ENCODE data around the gene PCNX2. TPM values are rescaled to one million over a fixed set of nuclear protein-coding genes. Genes with fewer than 3 reads are reported as not detected.
"Not testable (repeated sequence)": the region's sequence is repeated elsewhere in the genome, so short reads cannot be mapped to it uniquely, and the experiment has no call there.

Gene PCNX2
- total RNA-seq, 1 donor from 2014 or later = 23.5 TPM

DNA sequence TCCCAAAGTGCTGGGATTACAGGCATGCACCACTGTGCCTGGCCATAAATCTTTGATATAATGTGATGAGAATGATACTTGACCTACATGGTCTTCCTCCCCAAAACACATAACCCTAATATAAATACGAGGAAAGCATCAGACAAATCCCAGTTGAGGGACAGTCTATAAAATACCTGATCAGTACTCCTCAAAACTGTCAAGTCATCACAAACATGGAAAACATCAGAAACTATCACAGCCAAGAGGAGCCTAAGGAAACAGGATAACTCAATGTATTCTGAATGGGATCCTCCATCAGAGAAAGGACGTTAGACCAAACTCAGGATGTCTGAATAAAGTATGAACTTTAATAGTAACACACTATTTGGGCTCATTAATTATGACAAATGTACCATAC is 172.7 kb downstream of the PCNX2 start:
- no peaks in the 10 kb centered on the region for H3K36me3 ChIP-seq (ENCODE audit: control insufficient read depth in 3 of 3, insufficient read depth in 3 of 3, low read length in 3 of 3)
- no peak overlapping the region for H3K9ac ChIP-seq (ENCODE audit: low read depth in 1 of 3, low read length in 3 of 3)
- H3K9me3 ChIP-seq (ENCODE audit: control insufficient read depth in 3 of 3, low read length in 3 of 3) = no peaks in the 10 kb centered on the region
- H3K4me3 ChIP-seq (ENCODE audit: low read length in 3 of 3) = no peak overlapping the region
- H3K4me1 ChIP-seq (ENCODE audit: control insufficient read depth in 3 of 3, insufficient read depth in 3 of 3, low read length in 3 of 3) = no peaks in the 10 kb centered on the region
- H3K27me3 ChIP-seq (ENCODE audit: control insufficient read depth in 3 of 3, insufficient read depth in 3 of 3, low read length in 3 of 3) = no peaks in the 10 kb centered on the region
- H3K27ac ChIP-seq (ENCODE audit: low read depth, low read length) = no peak overlapping the region

DNA sequence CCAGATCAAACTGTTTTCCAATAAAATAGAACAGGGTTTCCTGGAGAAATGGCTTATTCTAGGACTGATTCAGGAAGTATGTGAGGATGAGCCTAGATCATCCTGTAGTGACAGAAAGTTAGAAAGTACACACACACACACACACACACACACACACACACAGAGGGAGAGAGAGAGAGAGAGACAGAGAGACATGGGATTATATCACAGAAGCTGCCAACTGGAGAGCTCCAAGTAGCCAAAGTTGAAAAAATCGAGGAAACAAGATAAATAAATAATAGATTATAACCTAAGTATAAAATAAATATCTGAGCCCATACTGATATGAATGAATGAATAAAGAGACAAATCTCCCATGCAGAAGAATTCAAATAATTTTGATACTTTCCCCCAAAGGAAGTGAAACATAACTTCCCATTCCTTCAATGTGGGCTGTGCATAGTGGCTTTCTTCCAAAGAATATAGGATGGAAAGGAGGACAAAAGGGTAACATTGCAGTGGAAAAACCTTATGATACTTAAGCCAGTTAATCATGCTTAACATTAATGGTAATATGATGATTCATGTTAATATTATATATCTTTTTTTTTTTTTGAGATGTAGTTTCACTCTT is 173.5 kb downstream of the PCNX2 start:
- Histone ChIP-seq H3K36me3 (ENCODE audit: control insufficient read depth in 3 of 3, insufficient read depth in 3 of 3, low read length in 3 of 3) (no peaks in the 10 kb centered on the region), H3K4me3 (ENCODE audit: low read length in 3 of 3) (no peak overlapping the region), H3K4me1 (ENCODE audit: control insufficient read depth in 3 of 3, insufficient read depth in 3 of 3, low read length in 3 of 3) (no peaks in the 10 kb centered on the region), H3K27me3 (ENCODE audit: control insufficient read depth in 3 of 3, insufficient read depth in 3 of 3, low read length in 3 of 3) (no peaks in the 10 kb centered on the region), H3K9me3 (ENCODE audit: control insufficient read depth in 3 of 3, low read length in 3 of 3) (no peaks in the 10 kb centered on the region), H3K9ac (ENCODE audit: low read depth in 1 of 3, low read length in 3 of 3) (no peak overlapping the region), H3K27ac (ENCODE audit: low read depth, low read length) (no peak overlapping the region)

DNA sequence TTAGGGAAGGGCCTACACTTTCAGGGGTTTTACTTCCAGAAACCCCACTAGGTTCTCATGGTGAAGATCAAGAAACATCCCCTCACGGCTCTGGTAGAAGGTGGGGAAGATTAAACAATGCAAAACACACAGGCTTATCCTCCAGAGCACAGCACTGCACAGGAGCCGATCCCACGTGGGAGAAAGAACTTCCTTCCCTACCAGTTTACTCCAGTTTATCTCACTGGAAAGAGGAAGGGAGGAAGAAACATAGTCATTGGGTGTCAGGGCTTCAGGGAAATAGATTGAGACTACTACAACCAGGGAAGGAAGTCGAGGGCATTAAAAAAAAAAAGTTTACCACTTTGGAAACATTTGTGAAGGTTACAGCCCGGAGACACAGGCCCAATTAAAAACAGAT is 180.7 kb downstream of the PCNX2 start:
- no peaks in the 10 kb centered on the region for H3K36me3 ChIP-seq (ENCODE audit: control insufficient read depth in 3 of 3, insufficient read depth in 3 of 3, low read length in 3 of 3)
- H3K4me1 ChIP-seq (ENCODE audit: control insufficient read depth in 3 of 3, insufficient read depth in 3 of 3, low read length in 3 of 3) = peaks cover 11 to 15% (median 13%) of the 10 kb centered on the region in 3 donors
- no peaks in the 10 kb centered on the region for H3K27me3 ChIP-seq (ENCODE audit: control insufficient read depth in 3 of 3, insufficient read depth in 3 of 3, low read length in 3 of 3)
- H3K9ac ChIP-seq (ENCODE audit: low read depth in 1 of 3, low read length in 3 of 3) = no peak overlapping the region
- H3K4me3 ChIP-seq (ENCODE audit: low read length in 3 of 3) = no peak overlapping the region
- no peak overlapping the region for H3K27ac ChIP-seq (ENCODE audit: low read depth, low read length)
- no peaks in the 10 kb centered on the region for H3K9me3 ChIP-seq (ENCODE audit: control insufficient read depth in 3 of 3, low read length in 3 of 3)

DNA sequence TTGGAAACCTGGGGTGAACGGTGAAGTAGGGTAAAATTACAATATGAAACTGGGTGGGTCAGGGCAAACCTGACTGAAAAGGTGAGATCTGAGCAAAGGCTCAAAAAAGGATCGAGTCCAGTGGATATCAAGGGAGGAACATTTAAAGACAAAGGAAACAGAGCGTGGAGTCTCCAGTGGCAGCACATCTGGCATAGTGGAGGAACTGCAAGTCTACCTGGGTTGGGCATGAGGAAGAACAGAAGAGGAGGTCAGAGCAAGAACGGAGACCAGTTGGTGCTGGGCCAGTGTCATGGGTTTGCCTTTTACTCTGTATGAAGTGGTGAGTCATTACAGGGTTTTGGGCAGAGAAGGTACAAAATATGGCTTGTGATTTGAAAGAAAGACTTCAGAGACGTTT is 181.4 kb downstream of the PCNX2 start:
- H3K36me3 ChIP-seq (ENCODE audit: control insufficient read depth in 3 of 3, insufficient read depth in 3 of 3, low read length in 3 of 3) = no peaks in the 10 kb centered on the region
- no peak overlapping the region for H3K9ac ChIP-seq (ENCODE audit: low read depth in 1 of 3, low read length in 3 of 3)
- H3K27me3 ChIP-seq (ENCODE audit: control insufficient read depth in 3 of 3, insufficient read depth in 3 of 3, low read length in 3 of 3) = no peaks in the 10 kb centered on the region
- no peaks in the 10 kb centered on the region for H3K9me3 ChIP-seq (ENCODE audit: control insufficient read depth in 3 of 3, low read length in 3 of 3)
- peaks cover 11 to 15% (median 13%) of the 10 kb centered on the region in 3 donors for H3K4me1 ChIP-seq (ENCODE audit: control insufficient read depth in 3 of 3, insufficient read depth in 3 of 3, low read length in 3 of 3)
- H3K27ac ChIP-seq (ENCODE audit: low read depth, low read length) = no peak overlapping the region
- H3K4me3 ChIP-seq (ENCODE audit: low read length in 3 of 3) = no peak overlapping the region

DNA sequence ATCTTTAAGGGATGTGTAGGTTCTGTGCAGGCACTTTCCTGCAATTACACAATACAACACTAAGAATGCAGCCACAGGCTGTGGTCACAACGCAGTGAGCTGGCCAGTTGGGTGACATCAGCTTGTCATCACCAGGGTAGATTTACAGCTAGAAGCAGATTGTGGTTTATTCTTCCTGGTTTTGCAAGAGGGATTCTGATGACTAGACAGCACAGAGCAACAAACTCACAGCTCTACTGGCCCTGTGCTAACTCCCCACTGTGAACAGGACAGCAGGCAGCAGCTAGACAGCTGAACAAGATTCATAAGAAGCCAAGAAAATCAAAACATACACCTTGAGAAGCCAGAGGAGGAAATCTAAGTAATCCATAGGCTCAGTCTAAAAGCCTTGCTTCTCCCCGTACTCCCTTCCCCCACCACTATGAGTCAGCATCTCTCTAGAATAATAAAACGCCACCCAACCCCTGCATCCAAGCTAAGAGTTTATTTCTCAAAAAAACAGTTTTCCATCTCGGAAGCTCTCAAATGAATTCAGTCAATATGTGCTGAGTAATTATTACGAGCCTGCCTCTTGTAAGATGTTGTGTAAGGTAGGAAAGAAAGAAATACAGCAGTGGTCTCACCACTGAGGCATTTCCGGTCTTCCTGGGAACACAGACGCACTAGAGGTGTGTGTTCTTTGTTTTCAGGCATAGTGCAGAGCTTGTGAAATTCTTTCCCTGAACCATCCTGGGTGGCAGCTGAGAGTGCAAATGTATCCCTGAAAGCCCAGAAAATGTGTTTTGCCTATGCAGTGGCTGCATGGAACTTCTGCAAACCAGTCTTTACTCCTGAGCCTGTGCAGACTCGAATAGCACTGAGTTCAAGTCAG is 182.3 kb downstream of the PCNX2 start:
- peaks cover 11 to 15% (median 13%) of the 10 kb centered on the region in 3 donors for H3K4me1 ChIP-seq (ENCODE audit: control insufficient read depth in 3 of 3, insufficient read depth in 3 of 3, low read length in 3 of 3)
- H3K9me3 ChIP-seq (ENCODE audit: control insufficient read depth in 3 of 3, low read length in 3 of 3) = no peaks in the 10 kb centered on the region
- H3K27ac ChIP-seq (ENCODE audit: low read depth, low read length) = peak overlapping the region; percentile 61
- H3K27me3 ChIP-seq (ENCODE audit: control insufficient read depth in 3 of 3, insufficient read depth in 3 of 3, low read length in 3 of 3) = no peaks in the 10 kb centered on the region
- H3K4me3 ChIP-seq (ENCODE audit: low read length in 3 of 3) = peak overlapping the region; percentile 14 to 39 (median 23)
- H3K36me3 ChIP-seq (ENCODE audit: control insufficient read depth in 3 of 3, insufficient read depth in 3 of 3, low read length in 3 of 3) = no peaks in the 10 kb centered on the region
- peak overlapping the region in 1 of 3 donors; percentile 16 for H3K9ac ChIP-seq (ENCODE audit: low read depth in 1 of 3, low read length in 3 of 3)

DNA sequence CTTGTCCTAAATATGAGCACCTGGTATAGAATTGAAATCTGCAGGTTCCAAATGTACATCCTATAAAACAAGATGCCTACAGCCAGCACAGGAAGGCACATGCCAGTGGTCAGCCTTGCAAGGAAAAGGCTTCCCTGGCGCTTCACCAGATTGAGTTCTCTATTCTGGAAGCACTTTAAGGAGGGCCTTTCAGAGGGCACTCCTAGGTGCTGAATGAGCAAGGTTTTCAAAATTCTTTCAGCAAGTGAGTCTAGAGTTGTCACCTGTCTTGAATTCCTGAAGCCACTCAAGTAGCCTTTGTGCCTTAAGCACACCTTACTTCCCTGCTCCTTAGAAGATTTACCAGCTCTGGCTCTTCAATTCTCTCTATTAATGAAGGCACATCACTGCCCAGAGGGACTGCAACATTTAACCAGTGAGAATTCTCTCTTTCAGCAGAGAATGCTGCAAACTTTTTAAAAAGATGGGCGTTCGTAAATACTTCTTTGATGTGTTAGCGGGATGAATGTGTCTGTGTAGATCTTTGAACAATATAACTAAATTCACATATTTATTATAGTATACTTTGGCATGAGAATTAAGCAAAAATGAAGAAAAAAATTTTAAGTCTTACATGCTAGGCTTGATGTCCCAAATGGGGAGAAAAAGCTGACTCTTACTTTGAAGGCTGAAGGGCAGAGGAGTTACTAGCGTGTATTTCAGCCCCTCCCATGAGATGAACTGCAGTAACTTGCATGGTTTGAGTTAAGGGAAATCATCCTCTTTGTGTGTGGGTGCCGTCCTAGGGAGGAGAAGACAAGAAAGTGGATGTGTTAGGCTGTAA is 183.1 kb downstream of the PCNX2 start:
- Histone ChIP-seq H3K9ac (ENCODE audit: low read depth in 1 of 3, low read length in 3 of 3) (peak overlapping the region in 1 of 3 donors; percentile 16), H3K9me3 (ENCODE audit: control insufficient read depth in 3 of 3, low read length in 3 of 3) (no peaks in the 10 kb centered on the region), H3K4me1 (ENCODE audit: control insufficient read depth in 3 of 3, insufficient read depth in 3 of 3, low read length in 3 of 3) (peaks cover 11 to 15% (median 13%) of the 10 kb centered on the region in 3 donors), H3K36me3 (ENCODE audit: control insufficient read depth in 3 of 3, insufficient read depth in 3 of 3, low read length in 3 of 3) (no peaks in the 10 kb centered on the region), H3K27ac (ENCODE audit: low read depth, low read length) (peak overlapping the region; percentile 61), H3K27me3 (ENCODE audit: control insufficient read depth in 3 of 3, insufficient read depth in 3 of 3, low read length in 3 of 3) (no peaks in the 10 kb centered on the region), H3K4me3 (ENCODE audit: low read length in 3 of 3) (peak overlapping the region in 2 of 3 donors; percentile 14 to 39)

DNA sequence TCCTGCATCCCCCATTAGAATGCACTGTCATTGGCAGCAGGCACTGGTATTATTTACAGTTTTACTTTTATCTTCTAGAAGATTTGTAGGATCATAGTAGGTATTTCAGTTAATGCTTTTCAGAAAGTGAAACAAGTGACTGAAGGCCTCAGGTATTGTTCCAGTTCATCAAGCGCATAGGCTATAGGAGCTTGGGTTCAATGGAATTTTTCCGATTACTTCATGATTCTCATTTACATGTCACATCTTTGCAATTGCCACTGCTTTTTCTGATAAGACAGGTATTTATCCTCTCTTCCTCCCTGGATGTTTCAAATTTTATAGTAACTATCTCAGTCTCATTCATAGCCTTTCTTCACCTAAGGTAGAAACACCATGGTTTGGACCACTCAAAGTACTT is 183.8 kb downstream of the PCNX2 start:
- H3K9me3 ChIP-seq (ENCODE audit: control insufficient read depth in 3 of 3, low read length in 3 of 3) = no peaks in the 10 kb centered on the region
- H3K27me3 ChIP-seq (ENCODE audit: control insufficient read depth in 3 of 3, insufficient read depth in 3 of 3, low read length in 3 of 3) = no peaks in the 10 kb centered on the region
- H3K36me3 ChIP-seq (ENCODE audit: control insufficient read depth in 3 of 3, insufficient read depth in 3 of 3, low read length in 3 of 3) = no peaks in the 10 kb centered on the region
- H3K9ac ChIP-seq (ENCODE audit: low read depth in 1 of 3, low read length in 3 of 3) = no peak overlapping the region
- no peak overlapping the region for H3K27ac ChIP-seq (ENCODE audit: low read depth, low read length)
- H3K4me3 ChIP-seq (ENCODE audit: low read length in 3 of 3) = no peak overlapping the region
- H3K4me1 ChIP-seq (ENCODE audit: control insufficient read depth in 3 of 3, insufficient read depth in 3 of 3, low read length in 3 of 3) = peaks cover 11 to 15% (median 13%) of the 10 kb centered on the region in 3 donors

DNA sequence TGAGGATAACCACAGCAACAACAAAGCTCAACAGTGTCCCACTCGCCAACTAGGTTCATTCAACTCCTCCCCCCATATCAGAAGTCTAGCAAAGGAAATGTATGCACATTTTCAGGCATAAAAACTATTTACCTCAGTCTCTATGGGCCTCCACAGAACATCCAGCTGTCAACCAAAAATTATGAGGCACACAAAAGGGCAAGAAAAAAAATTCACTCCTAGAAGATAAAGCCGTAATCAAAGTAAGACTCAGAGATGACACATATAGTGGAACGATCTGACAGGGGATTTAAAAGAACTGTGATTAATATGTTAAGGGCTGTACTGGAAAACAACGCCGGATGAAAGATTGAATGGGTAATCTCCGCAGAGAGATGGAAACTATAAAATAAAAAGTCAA is 186.4 kb downstream of the PCNX2 start:
- peaks cover 11 to 15% (median 13%) of the 10 kb centered on the region in 3 donors for H3K4me1 ChIP-seq (ENCODE audit: control insufficient read depth in 3 of 3, insufficient read depth in 3 of 3, low read length in 3 of 3)
- no peaks in the 10 kb centered on the region for H3K36me3 ChIP-seq (ENCODE audit: control insufficient read depth in 3 of 3, insufficient read depth in 3 of 3, low read length in 3 of 3)
- no peak overlapping the region for H3K9ac ChIP-seq (ENCODE audit: low read depth in 1 of 3, low read length in 3 of 3)

DNA sequence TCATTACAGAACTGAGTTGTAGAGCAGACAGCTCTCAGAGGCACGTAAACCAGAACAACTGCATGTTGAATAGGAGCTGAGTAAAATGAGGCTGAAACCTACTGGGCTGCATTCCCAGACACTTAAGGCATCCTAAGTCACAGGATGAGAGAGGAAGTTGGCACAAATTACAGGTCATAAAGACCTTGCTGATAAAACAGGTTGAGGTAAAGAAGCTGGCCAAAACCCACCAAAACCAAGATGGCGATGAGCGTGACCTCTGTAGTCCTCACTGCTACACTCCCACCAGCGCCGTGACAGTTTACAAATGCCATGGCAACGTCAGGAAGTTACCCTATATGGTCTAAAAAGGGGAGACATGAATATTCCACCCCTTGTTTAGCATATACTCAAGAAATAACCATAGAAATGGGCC is 187.8 kb downstream of the PCNX2 start:
- not testable (repeated sequence) for H3K27me3 ChIP-seq (ENCODE audit: control insufficient read depth in 3 of 3, insufficient read depth in 3 of 3, low read length in 3 of 3); H3K9ac ChIP-seq (ENCODE audit: low read depth in 1 of 3, low read length in 3 of 3); H3K27ac ChIP-seq (ENCODE audit: low read depth, low read length); H3K4me3 ChIP-seq (ENCODE audit: low read length in 3 of 3); H3K36me3 ChIP-seq (ENCODE audit: control insufficient read depth in 3 of 3, insufficient read depth in 3 of 3, low read length in 3 of 3); H3K9me3 ChIP-seq (ENCODE audit: control insufficient read depth in 3 of 3, low read length in 3 of 3); H3K4me1 ChIP-seq (ENCODE audit: control insufficient read depth in 3 of 3, insufficient read depth in 3 of 3, low read length in 3 of 3)

More for the DNA sequence above, 186.4 kb downstream of the PCNX2 start:
- no peak overlapping the region for H3K27ac ChIP-seq (ENCODE audit: low read depth, low read length)
- H3K27me3 ChIP-seq (ENCODE audit: control insufficient read depth in 3 of 3, insufficient read depth in 3 of 3, low read length in 3 of 3) = no peaks in the 10 kb centered on the region
- H3K4me3 ChIP-seq (ENCODE audit: low read length in 3 of 3) = no peak overlapping the region
- no peaks in the 10 kb centered on the region for H3K9me3 ChIP-seq (ENCODE audit: control insufficient read depth in 3 of 3, low read length in 3 of 3)

All from skeletal muscle tissue (tissue), 4 donors.